ENCODE data around the gene GRIN2A. TPM values are rescaled to one million over a fixed set of nuclear protein-coding genes. Genes with fewer than 3 reads are reported as not detected.

Gene GRIN2A
- total RNA-seq, 1 donor from 2014 or later: 0.09 TPM

DNA sequence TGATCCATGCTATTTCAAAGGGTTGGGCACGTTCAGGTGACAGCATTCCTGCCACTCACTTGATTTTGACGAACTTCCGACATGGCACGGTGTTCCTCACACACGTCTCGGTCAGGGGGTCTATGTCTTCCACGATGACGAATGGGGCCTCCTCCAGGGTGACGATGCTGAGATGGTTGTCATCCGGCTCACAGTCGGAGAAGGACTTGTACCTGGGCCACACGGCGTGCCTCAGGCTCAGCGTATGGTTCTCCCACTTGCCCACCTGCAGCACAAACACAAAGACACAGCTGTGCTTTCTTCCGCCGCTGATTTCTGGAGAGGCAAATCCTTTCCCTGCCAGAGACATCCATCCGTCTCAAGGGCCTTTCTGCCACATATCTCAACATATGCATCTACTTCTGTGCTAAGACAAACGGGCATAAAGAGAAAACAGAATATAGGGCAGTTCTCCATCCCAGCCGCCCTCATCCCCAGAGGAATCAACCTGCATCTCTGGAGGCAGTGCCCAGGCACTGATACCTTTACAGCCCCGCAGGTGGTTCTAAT lies 332.5 kb downstream of the GRIN2A start:
- Histone ChIP-seq H3K4me1 (no peaks in the 10 kb centered on the region), H3K9me3 (no peaks in the 10 kb centered on the region), H3K27ac (no peak overlapping the region), H3K27me3 (no peaks in the 10 kb centered on the region), H3K36me3 (no peaks in the 10 kb centered on the region), H3K4me3 (no peak overlapping the region)
- ATAC-seq (no peak), DNase-seq (no peak)
- intact Hi-C loops (cut with DNase I): no loop called here
- TF ChIP-seq, protein P1, sequence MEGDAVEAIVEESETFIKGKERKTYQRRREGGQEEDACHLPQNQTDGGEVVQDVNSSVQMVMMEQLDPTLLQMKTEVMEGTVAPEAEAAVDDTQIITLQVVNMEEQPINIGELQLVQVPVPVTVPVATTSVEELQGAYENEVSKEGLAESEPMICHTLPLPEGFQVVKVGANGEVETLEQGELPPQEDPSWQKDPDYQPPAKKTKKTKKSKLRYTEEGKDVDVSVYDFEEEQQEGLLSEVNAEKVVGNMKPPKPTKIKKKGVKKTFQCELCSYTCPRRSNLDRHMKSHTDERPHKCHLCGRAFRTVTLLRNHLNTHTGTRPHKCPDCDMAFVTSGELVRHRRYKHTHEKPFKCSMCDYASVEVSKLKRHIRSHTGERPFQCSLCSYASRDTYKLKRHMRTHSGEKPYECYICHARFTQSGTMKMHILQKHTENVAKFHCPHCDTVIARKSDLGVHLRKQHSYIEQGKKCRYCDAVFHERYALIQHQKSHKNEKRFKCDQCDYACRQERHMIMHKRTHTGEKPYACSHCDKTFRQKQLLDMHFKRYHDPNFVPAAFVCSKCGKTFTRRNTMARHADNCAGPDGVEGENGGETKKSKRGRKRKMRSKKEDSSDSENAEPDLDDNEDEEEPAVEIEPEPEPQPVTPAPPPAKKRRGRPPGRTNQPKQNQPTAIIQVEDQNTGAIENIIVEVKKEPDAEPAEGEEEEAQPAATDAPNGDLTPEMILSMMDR (IDR thresholded peaks at IDR 0.05): no peak

DNA sequence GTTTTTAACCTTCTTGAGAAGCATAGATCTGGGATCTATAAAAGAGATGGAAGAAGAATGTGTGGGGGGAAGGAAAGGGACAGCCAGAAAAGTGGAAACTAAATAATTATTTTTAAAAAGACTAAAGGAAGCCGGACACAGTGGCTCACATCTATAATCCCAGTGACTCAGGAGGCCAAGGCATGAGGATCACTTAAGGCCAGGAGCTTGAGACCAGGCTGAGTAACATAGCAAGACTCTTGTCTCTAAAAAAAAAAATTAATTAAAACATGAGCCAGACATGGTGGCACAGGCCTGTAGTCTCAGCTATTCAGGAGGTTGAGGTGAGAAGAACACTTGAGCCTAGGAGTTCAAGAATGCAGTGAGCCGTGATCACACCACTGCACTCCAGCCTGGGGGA lies 335.1 kb downstream of the GRIN2A start:
- no peaks in the 10 kb centered on the region for H3K27me3 ChIP-seq
- DNase-seq (no peak), ATAC-seq (no peak)
- no peaks in the 10 kb centered on the region for H3K9me3 ChIP-seq
- H3K4me3 ChIP-seq: no peak overlapping the region
- TF ChIP-seq, protein P1 (IDR thresholded peaks at IDR 0.05): no peak
- no peaks in the 10 kb centered on the region for H3K4me1 ChIP-seq
- H3K27ac ChIP-seq: no peak overlapping the region
- no peaks in the 10 kb centered on the region for H3K36me3 ChIP-seq
- intact Hi-C loops (cut with DNase I): no loop called here

DNA sequence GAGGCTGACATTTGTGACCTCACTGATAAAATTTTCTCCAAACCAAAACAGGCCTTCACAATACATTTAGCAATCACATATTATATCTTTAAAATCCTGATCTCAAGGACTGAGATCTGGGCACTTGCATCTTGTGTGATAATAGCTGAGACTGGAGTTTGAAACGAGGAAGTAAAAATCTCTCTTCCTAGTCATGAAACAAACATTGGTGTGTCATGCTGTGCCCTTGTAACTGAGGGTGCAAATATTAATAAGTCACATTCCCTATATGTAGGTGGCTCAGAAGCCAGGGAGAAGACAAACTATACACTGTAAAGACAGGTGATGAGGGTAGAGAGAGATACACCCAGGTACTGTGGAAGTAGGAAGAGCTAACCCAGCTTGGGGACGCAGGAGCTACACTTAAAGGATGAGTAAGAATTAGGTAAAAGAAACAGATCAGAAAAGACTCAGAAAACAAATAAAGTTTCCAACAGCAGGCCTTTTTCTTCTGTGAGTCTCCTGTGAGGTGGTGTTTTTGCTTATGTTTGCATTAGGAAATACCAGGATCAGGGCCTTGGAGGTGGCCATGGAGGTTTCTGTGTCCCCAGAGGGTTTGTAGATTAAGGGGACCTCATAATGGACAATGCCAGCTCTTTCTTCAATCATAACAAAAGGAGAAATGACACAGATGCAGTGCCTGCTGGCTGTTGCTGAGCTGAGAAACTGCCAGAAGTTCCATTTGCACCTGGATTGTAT lies 335.7 kb downstream of the GRIN2A start:
- ATAC-seq: no peak
- Histone ChIP-seq H3K36me3 (no peaks in the 10 kb centered on the region), H3K9me3 (no peaks in the 10 kb centered on the region), H3K4me1 (no peaks in the 10 kb centered on the region), H3K4me3 (no peak overlapping the region), H3K27ac (no peak overlapping the region), H3K27me3 (no peaks in the 10 kb centered on the region)
- intact Hi-C loops (cut with DNase I): no loop called here
- TF ChIP-seq, protein P1 (IDR thresholded peaks at IDR 0.05): no peak
- no peak for DNase-seq

DNA sequence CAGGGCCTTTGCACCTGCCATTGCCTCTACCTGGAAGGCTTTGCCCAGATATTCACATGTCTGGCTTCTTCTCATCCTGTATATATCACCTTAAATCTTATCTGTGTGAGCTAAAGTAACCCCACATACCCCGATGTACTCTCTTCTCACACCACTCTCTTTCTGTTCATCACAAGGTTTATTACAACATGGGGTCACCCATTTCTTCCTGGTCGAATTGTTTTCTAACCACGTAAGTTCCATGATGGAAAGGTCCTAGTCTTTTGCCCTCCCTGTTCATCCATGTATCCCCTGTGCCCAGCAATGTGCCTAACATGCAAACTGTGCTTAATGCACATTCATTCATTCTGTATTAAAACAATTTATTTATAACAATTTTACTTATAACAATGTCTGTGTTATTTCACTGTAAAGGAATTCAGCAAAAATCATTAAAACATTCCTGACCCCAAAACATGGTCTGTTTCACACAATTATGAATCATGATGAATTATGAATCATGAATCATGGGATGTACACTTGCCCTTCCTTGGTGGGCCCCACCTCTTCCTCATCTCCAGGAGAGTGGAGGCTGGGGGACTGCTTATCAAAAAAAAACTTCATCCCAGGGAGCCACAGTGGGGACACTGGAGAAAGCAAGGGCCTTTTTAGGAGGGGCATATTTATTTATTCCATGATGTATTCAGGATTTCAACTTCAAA lies 336.4 kb downstream of the GRIN2A start:
- TF ChIP-seq, protein P1 (IDR thresholded peaks at IDR 0.05): no peak
- intact Hi-C loops (cut with DNase I): no loop called here
- Histone ChIP-seq H3K4me3 (no peak overlapping the region), H3K9me3 (no peaks in the 10 kb centered on the region), H3K27me3 (no peaks in the 10 kb centered on the region), H3K4me1 (no peaks in the 10 kb centered on the region), H3K27ac (no peak overlapping the region), H3K36me3 (no peaks in the 10 kb centered on the region)
- no peak for ATAC-seq
- DNase-seq: no peak

DNA sequence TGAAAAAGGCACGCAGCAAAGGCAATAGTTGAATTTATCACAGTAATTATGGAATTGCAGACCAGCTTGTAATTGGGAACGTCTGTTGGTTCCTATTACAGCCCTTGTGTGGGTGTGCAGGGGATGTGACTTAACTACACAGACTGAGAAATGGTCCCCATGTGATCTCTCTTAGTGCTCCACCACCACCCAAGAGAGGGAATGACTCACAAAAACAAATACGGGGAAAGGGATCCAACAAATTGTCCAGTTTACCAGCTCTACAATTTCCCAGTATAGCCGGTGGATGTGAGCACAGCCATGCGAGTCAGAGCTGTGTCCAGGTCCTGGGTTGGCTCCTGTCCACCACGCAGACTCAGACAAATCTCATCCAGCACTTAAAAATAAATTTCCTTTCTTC lies 337.9 kb downstream of the GRIN2A start:
- Histone ChIP-seq H3K27me3 (no peaks in the 10 kb centered on the region), H3K9me3 (no peaks in the 10 kb centered on the region), H3K36me3 (no peaks in the 10 kb centered on the region), H3K4me3 (no peak overlapping the region), H3K27ac (no peak overlapping the region), H3K4me1 (no peaks in the 10 kb centered on the region)
- DNase-seq: no peak
- intact Hi-C loops (cut with DNase I): no loop called here
- TF ChIP-seq, protein P1 (IDR thresholded peaks at IDR 0.05): no peak
- ATAC-seq: peak; percentile 41

All from upper lobe of right lung (tissue), 1 donor.